ENCODE results near the gene PPL. TPM values are rescaled to one million over a fixed set of nuclear protein-coding genes. Genes with fewer than 3 reads are reported as not detected.

Gene PPL
- total RNA-seq, 1 donor, result 27.1 TPM

- peak; percentile 30 for DNase-seq (ENCODE audit: insufficient read length, low spot score, missing footprints)
- Histone ChIP-seq H3K9me3 (ENCODE audit: low read depth, low read length) (no peaks in the 10 kb centered on the region), H3K4me1 (ENCODE audit: insufficient read depth, low read length) (no peaks in the 10 kb centered on the region), H2AFZ (ENCODE audit: low read length) (no peak overlapping the region), H4K20me1 (ENCODE audit: insufficient read depth, low read length) (peaks cover 3% of the 10 kb centered on the region), H3K27ac (ENCODE audit: low read depth, low read length) (no peak overlapping the region), H3K4me2 (ENCODE audit: insufficient read depth, low read length) (no peak overlapping the region), H3K4me3 (ENCODE audit: insufficient read depth, low read length) (no peak overlapping the region), H3K36me3 (ENCODE audit: insufficient read depth, low read length) (no peaks in the 10 kb centered on the region), H3K27me3 (ENCODE audit: insufficient read depth, low read length) (peaks cover 9% of the 10 kb centered on the region), H3K79me2 (ENCODE audit: insufficient read depth, low read length) (no peaks in the 10 kb centered on the region)
- TF ChIP-seq CTCF (IDR thresholded peaks at IDR 0.05; ENCODE audit: extremely low read depth, low read depth, low read length), result no peak
Measured at GRCh38 chr16:4895366-4895765, 41.6 kb downstream of the PPL start.

GRCh38 chr16:4894276-4895150 lies 42.4 kb downstream of the PPL start:
- Histone ChIP-seq H3K27ac (ENCODE audit: low read depth, low read length) (no peak overlapping the region), H3K27me3 (ENCODE audit: insufficient read depth, low read length) (peaks cover 8% of the 10 kb centered on the region), H3K4me2 (ENCODE audit: insufficient read depth, low read length) (no peak overlapping the region), H3K36me3 (ENCODE audit: insufficient read depth, low read length) (no peaks in the 10 kb centered on the region), H2AFZ (ENCODE audit: low read length) (no peak overlapping the region), H3K4me3 (ENCODE audit: insufficient read depth, low read length) (no peak overlapping the region), H4K20me1 (ENCODE audit: insufficient read depth, low read length) (peaks cover 3% of the 10 kb centered on the region), H3K9me3 (ENCODE audit: low read depth, low read length) (no peaks in the 10 kb centered on the region), H3K79me2 (ENCODE audit: insufficient read depth, low read length) (no peaks in the 10 kb centered on the region), H3K4me1 (ENCODE audit: insufficient read depth, low read length) (no peaks in the 10 kb centered on the region)
- no peak for TF ChIP-seq CTCF (IDR thresholded peaks at IDR 0.05; ENCODE audit: extremely low read depth, low read depth, low read length)
- peak; percentile 88 for DNase-seq (ENCODE audit: insufficient read length, low spot score, missing footprints)

- Histone ChIP-seq H3K36me3 (ENCODE audit: insufficient read depth, low read length) (no peaks in the 10 kb centered on the region), H2AFZ (ENCODE audit: low read length) (no peak overlapping the region), H3K27ac (ENCODE audit: low read depth, low read length) (no peak overlapping the region), H4K20me1 (ENCODE audit: insufficient read depth, low read length) (peaks cover 3% of the 10 kb centered on the region), H3K27me3 (ENCODE audit: insufficient read depth, low read length) (peaks cover 4% of the 10 kb centered on the region), H3K4me1 (ENCODE audit: insufficient read depth, low read length) (no peaks in the 10 kb centered on the region), H3K4me2 (ENCODE audit: insufficient read depth, low read length) (no peak overlapping the region), H3K9me3 (ENCODE audit: low read depth, low read length) (no peaks in the 10 kb centered on the region), H3K79me2 (ENCODE audit: insufficient read depth, low read length) (no peaks in the 10 kb centered on the region), H3K4me3 (ENCODE audit: insufficient read depth, low read length) (no peak overlapping the region)
- no peak for TF ChIP-seq CTCF (IDR thresholded peaks at IDR 0.05; ENCODE audit: extremely low read depth, low read depth, low read length)
- DNase-seq (ENCODE audit: insufficient read length, low spot score, missing footprints), result peak; percentile 84
Measured at GRCh38 chr16:4893103-4893862, 43.7 kb downstream of the PPL start.
